Inflammatory macrophage treated with lipopolysaccharide for 4 hours (primary cell): ENCODE measurements around the gene NCAN.
A peak's percentile ranks its signal among the peaks of the same experiment; 100 is the strongest.
"Not testable (repeated sequence)": the region's sequence is repeated elsewhere in the genome, so short reads cannot be mapped to it uniquely, and the experiment has no call there.

Experiments
- DNase-seq: peaks from one replicate; pipeline ENCODE4 v3.0.0-alpha.2; 2020

NCAN gene

GRCh38 chr19:19226204-19226603 lies 14.4 kb downstream of the NCAN start:
- no peak for DNase-seq

DNA sequence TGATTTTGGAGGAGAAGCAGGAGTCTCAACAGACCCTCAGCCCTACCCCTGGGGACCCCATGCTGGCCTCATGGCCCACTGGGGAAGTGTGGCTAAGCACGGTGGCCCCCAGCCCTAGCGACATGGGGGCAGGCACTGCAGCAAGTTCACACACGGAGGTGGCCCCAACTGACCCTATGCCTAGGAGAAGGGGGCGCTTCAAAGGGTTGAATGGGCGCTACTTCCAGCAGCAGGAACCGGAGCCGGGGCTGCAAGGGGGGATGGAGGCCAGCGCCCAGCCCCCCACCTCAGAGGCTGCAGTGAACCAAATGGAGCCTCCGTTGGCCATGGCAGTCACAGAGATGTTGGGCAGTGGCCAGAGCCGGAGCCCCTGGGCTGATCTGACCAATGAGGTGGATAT lies 14.9 kb downstream of the NCAN start:
- no peak for DNase-seq

- DNase-seq = no peak
Measured at GRCh38 chr19:19227217-19227616, 15.5 kb downstream of the NCAN start.

GRCh38 chr19:19229701-19230100 lies 17.9 kb downstream of the NCAN start:
- no peak for DNase-seq

GRCh38 chr19:19230999-19231398 lies 19.2 kb downstream of the NCAN start:
- no peak for DNase-seq

DNA sequence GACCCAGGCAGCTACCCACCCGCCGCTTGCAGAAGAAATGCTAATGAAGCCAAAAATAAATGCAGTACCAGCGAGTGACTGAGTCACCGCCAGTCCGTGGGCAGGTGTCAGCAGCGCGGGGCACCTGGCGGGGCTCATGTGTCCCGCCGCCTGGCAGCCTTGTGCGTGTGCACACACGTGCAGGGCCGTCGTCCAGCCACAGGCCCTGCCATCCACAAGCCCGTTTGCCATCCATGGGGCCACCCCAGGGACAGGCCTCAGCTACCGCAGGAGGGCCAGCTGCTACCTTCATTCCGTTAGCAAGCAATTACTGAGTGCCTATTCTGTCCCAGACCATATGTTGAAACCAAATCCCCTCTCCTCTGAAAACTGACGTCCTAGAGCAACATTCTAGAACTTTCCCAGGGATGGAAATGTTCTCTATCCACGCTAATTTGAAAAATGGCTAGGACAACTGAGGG lies 20.5 kb downstream of the NCAN start:
- no peak for DNase-seq

DNA sequence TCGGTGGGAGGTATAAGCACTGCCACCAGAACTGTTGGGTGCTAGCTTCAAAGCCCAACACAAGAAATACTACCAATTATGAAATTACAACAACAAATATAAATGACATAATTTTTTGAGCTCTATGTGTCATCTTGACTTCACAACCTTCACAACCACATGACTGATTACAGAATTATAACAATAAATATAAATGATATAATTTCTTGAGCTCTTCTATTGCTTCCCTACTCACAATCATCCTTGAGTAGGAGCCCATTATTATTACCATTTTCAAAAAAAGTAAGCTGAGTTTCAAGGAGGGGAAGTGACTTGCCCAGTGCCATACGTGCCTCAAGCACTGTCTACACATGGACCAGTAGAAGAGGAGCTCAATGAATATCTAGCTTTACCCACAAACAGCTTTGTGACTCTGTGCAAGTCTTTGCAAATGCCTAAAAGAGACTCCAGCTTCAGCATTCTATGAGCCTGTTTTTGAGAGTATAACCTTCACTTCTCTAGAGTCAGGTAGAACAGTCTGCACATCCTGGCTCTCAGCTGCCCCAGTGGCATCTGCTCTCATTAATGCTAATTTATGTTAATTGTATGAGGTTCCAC lies 22.6 kb downstream of the NCAN start:
- no peak for DNase-seq

DNA sequence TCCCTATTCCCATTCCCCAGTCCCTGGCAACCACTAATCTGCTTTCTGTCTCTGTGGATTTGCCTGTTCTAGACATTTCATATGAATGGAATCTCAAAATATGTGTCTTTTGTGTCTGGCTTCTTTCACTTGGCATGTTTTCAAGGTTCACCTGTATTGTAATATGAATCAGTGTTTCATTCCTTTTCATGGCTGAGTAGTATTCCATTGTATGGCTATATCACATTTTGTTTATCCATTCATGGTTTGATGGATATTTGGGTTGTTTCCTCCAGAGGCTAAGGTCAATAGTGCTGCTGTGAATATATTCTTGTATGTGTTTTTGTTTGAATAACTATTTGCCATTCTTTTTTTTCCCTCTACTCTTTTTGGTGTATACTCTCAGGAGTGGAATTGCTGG lies 24.4 kb downstream of the NCAN start:
- DNase-seq = no peak

DNA sequence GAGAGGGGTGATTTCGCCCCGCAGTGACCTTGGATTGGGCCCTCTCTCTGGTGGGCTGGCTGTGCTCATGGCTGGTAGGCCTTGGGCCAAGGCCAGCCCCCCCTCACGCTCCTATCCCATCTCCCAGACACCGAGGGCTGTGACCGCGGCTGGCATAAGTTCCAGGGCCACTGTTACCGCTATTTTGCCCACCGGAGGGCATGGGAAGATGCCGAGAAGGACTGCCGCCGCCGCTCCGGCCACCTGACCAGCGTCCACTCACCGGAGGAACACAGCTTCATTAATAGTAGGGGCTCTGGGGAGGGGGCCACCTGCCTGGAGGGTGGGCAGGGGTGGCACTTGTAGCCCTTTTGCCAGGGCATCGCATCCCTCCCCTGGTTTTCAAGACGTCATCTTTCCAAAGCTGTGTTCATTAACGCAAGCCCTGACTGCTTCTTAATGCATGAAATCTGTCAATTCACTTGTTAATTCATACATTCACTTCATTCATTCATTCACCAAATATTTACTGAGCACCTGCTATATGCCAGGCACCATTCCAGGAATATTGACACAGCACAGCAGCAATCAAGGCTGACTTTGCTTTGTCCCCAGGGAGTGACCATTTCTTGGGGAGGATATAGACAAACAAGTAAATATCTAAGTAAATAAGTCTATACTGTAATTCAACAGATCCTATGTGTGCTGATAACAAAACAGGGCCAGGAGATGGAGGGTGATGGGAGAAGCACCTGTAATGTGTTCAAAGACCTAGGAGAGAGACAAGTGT lies 26.6 kb downstream of the NCAN start:
- no peak for DNase-seq

GRCh38 chr19:19239675-19240074 lies 27.9 kb downstream of the NCAN start:
- no peak for DNase-seq

GRCh38 chr19:19240476-19240875 lies 28.7 kb downstream of the NCAN start:
- DNase-seq = no peak

- no peak for DNase-seq
Measured at GRCh38 chr19:19250196-19250801, 38.5 kb downstream of the NCAN start.

- DNase-seq = not testable (repeated sequence)
Measured at GRCh38 chr19:19253409-19253808, 41.7 kb downstream of the NCAN start.

DNA sequence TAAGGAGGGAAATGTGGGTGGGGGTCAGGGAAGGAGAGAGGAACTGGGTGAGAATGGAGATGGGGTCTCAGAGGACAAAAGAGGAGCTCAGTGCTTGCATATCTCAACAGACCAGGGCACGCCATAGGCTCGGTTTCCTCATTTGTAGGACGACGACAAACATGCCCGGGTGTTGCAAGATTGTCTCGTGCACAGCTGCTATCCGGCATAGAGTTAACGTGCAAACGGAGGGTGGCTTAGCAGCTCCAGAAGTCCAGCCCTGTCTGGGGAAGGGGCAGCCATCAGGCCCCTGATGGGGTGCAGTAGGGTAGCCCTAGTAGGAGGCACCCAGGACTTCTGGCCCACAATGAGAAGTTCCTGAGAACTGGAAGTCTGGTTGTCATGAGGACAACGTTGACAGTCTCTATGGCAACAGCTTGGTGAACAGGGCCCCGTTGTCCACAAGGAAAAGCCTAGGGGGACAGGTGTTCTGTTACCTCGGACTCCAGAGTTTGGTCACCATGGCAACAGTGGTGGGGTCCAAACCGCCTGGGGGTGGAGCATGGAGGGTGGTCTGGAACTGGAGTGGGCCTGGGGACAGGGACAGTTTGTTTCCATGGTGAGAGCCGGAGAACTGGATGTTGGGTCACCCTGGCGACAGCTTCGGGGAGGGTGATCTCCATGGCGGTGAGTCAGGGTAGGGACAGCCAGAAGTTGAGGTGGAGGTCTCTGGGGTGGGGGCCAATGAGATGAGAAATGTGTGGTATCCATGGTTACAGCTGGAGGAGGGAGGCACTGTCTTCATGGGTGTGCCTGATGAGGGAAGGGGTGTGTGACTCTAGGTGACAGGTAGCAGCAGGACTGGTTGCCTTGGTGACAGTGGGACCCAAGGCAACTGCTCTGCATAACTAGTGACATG lies 44.6 kb downstream of the NCAN start:
- DNase-seq = peak; percentile 16

- DNase-seq = no peak
Measured at GRCh38 chr19:19257137-19257536, 45.4 kb downstream of the NCAN start.

DNA sequence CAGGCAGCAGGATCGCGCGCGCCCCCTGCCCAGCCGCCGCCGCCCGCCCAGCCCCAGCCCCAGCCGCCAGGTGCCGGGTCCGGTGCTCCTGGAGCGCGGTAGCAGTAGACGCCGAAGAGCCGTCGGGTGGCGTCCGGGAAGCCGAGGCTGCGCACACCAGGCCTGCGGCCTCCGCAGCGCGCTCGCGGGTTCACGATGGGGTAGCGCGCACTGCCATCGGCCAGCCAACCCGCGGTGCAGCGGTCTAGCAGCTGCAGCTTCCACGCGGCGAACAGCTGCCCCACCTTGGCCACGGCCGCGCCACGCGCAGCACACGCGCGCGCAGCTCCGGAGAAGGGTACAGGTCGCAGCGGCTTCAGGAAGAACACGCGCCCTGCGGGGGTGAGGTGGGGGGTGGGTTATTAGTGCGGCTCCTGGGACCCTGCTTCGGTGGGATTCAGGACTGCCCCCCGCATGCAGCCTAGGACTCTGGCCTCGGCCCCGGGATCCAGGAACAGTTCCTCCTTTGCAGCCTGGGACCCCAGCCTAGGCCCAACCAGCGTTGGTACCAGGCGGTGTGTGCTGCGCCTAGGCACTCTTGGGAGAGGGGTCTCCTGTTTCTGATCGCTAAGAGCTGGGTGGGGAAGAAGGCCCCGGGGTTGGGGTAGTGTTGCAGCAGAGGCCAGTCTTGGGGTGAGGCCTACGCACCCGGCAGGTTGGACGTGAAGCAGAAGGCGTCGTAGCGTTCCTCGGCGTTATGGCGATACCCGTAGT lies 46.3 kb downstream of the NCAN start:
- no peak for DNase-seq

DNA sequence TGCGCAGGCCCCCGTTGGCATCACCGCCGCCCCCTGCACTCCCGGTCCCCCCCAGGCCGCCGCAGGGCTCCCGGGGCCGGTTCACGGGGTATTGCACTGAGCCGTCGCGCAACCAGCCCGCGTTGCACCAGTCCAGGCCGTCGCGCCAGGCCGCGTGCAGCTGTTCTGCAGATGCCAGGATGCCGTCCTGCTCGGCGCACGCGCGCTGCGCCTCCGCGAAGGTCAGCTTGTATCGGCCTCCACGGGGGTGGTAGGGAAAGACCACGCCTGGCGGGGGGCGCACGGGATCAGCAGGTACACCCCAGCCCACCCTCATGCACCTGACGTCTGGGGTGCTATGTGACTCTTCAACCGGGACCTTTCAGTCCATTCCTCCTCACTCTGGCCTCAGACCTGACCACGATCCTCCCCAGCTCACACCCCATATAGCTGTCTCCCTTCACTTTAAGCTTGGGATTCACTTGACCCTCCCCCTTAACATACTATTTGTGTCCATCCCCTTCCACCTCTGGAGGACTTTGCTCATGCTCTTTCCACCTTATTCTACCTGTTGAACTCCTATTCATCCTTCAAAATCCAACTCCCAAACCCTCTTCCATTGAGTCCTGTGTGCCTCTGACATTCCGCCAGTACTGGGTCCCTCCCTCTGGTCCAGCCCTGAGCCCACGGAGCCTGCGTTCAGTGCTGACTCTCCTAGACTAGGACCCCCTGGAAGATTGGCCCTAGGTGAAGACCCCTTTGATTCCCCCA lies 47.0 kb downstream of the NCAN start:
- DNase-seq = no peak

GRCh38 chr19:19259741-19260140 lies 48.0 kb downstream of the NCAN start:
- peak; percentile 63 for DNase-seq

DNA sequence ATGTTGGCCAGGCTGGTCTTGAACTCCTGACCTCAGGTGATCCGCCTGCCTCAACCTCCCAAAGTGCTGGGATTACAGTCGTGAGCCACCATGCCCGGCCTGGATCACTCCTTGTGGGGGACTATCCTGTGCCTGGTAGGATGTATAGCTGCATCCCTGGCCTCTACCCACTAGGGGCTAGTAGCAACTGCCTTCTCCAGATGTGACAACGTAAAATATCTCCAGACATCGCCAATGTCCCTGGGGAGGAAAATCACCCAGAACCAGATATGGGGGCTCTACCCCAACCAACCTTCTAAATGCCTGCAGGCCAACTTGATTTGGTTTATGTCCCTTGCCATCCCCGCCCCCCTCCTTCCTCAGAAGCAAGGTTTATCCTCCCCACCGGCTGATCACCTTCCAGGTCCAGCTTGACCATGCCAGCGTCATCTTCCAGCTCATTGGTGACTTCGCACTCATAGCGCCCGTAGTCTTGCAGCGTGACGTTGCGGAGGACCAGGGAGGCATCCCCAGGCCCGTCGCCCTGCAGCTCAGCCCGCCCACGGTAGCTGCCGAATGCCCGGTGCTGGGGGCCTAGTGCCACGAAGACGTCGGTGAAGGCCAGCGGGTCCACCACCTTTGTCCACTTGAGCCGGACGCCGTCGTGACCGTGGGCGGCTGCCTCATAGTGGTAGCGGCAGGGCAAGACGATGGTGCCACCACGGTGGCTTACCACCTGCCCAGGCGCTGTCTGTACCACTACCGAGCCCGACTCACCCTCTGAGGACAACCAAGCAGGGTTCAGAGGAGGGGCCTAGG lies 48.9 kb downstream of the NCAN start:
- no peak for DNase-seq

- DNase-seq = peak; percentile 27
Measured at GRCh38 chr19:19261350-19262189, 49.8 kb downstream of the NCAN start.
